Testis (tissue), 3 donors: ENCODE data around the gene SMIM5. TPM values are rescaled to one million over a fixed set of nuclear protein-coding genes. Genes with fewer than 3 reads are reported as not detected.

ENCODE experiments used
- DNase-seq: peaks from one replicate; pipeline ENCODE4 v3.0.0-alpha.2; 2019
- H3K27ac ChIP-seq, 2 donors: fragments of 200-600 bp; sonication (generic); one replicate each; pipeline ENCODE4 v1.5.1; 2019
- H3K27me3 ChIP-seq: fragments of 200-600 bp; sonication (generic); one replicate; pipeline ENCODE4 v1.5.1; 2019
- H3K36me3 ChIP-seq: fragments of 200-600 bp; sonication (generic); one replicate; pipeline ENCODE4 v1.5.1; 2017; ENCODE audit warnings: low read depth; ENCODE audit errors: missing control alignments
- H3K4me1 ChIP-seq: fragments of 200-600 bp; sonication (generic); one replicate; pipeline ENCODE4 v1.5.1; 2019
- H3K4me3 ChIP-seq, 2 donors: fragments of 200-600 bp; sonication (generic); one replicate each; pipeline ENCODE4 v1.5.1; 2017 to 2019
- H3K9me3 ChIP-seq: fragments of 200-600 bp; sonication (generic); one replicate; pipeline ENCODE4 v1.5.1; 2017
- CTCF ChIP-seq, 3 experiments: fragments of 450-650 bp in 2 of 3; fragments of 200-600 bp in 1 of 3; sonication (generic) in 1 of 3; IDR thresholded peaks; one replicate each; pipeline ENCODE4 v1.5.1; 2016 to 2019; ENCODE audit warnings: antibody characterized with exemption in 3 of 3, mild to moderate bottlenecking in 2 of 3, moderate library complexity in 1 of 3
- POLR2A ChIP-seq: fragments of 450-650 bp; IDR thresholded peaks from one replicate; pipeline ENCODE4 v1.6.1; 2017; ENCODE audit warnings: antibody characterized with exemption, mild to moderate bottlenecking, moderate library complexity
- WGBS, 2 donors: methylation state at CpG; one replicate each; pipeline ENCODE4 v1.1.5; 2018; 5-methylcytosine and 5-hydroxymethylcytosine counted together
- intact Hi-C: fragments of 100-400 bp; cut with DNase I; formaldehyde crosslinking; loops from one replicate; pipeline ENCODE4 v1.15.1; 2023; ENCODE audit warnings: low total_unique reads
- polyA plus RNA-seq: library from polyadenylated mRNA; stranded (reverse); fragments of 350-450 nt; fragmentation: Illumina TruSeq; extraction: RNeasy Lipid Tissue Mini Kit (QIAGEN cat#74804); gene quantifications from one replicate; pipeline ENCODE4 v1.2.3, GENCODE V29; 2014; ENCODE audit warnings: low read depth, low replicate concordance; ENCODE audit not compliant: insufficient read depth
- total RNA-seq, 2 donors: library from RNA; depleted of rRNA; stranded (reverse); fragments of >200 nt; gene quantifications; one replicate each; pipeline ENCODE4 v1.2.3, GENCODE V29; 2016

Gene SMIM5
- total and polyA plus RNA-seq, 3 donors from 2014 or later, result 1.9 to 2.0 (median 2.0) TPM

DNA sequence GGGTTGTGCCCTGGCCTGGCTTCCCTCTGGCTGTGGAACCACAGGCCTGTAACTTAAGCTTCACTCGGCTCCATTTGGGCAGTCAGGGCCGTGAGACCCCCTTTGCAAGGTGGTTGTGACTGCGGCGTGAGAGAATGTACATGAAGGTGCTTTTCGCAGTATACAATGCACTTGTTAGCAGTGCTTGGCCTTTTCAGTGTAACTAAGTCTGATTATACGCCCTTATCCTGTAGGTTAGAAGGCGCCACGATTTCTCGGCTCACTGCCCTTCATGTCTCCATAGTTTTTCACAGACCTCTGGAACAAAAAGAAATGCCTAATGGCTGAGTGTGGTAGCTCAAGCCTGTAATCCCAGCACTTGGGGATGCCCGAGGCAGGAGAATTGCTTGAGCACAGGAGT, 47.2 kb downstream of the SMIM5 start:
- no peak for DNase-seq
- Histone ChIP-seq H3K9me3 (no peaks in the 10 kb centered on the region), H3K4me1 (peaks cover 5% of the 10 kb centered on the region), H3K4me3 (no peak overlapping the region), H3K36me3 (no peaks in the 10 kb centered on the region), H3K27me3 (no peaks in the 10 kb centered on the region), H3K27ac (no peak overlapping the region)
- 91 to 95% methylated on average over 10 of the region's 10 CpGs for WGBS, 2 donors
- intact Hi-C loops, result no loop called here
- no peak for TF ChIP-seq CTCF (IDR thresholded peaks at IDR 0.05)
- TF ChIP-seq POLR2A, result no peak

GRCh38 chr17:75681289-75681688, 48.1 kb downstream of the SMIM5 start:
- Histone ChIP-seq H3K27me3 (no peaks in the 10 kb centered on the region), H3K4me1 (peaks cover 5% of the 10 kb centered on the region), H3K36me3 (no peaks in the 10 kb centered on the region), H3K4me3 (no peak overlapping the region), H3K27ac (no peak overlapping the region), H3K9me3 (no peaks in the 10 kb centered on the region)
- WGBS, 2 donors, result 84% methylated on average over 3 of the region's 3 CpGs; no CpG with 5 or more reads in 1 of the 2 donors
- intact Hi-C loops, result no loop called here
- no peak for DNase-seq
- TF ChIP-seq POLR2A (no peak), CTCF (IDR thresholded peaks at IDR 0.05) (no peak)

DNA sequence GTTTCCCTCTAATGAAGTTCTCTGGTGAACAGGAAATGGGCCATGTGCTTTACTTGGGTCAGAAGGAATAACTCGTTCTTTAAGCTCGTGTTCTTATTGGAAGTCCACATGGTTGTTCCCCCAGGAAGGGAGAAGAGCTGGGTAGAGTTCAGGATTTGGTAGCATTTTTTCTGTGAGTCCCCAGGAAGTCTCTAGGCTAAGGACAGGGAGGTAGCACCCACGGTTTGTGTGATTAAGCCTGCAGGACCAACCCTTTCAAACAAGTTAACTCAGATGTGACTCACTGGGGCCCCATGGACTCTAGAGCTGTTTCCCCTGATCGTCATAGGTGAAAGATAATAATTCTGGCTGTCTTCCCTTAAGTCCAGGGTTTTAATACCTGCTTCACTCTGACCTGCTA, 50.3 kb downstream of the SMIM5 start:
- no peak for DNase-seq
- Histone ChIP-seq H3K36me3 (no peaks in the 10 kb centered on the region), H3K4me1 (peaks cover 1% of the 10 kb centered on the region), H3K4me3 (no peak overlapping the region), H3K27ac (no peak overlapping the region), H3K9me3 (no peaks in the 10 kb centered on the region), H3K27me3 (no peaks in the 10 kb centered on the region)
- intact Hi-C loops, result no loop called here
- TF ChIP-seq POLR2A (no peak), CTCF (IDR thresholded peaks at IDR 0.05) (no peak)
- WGBS, 2 donors, result 70 to 81% methylated on average over 4 of the region's 4 CpGs

GRCh38 chr17:75684249-75684648, 51.0 kb downstream of the SMIM5 start:
- Histone ChIP-seq H3K9me3 (no peaks in the 10 kb centered on the region), H3K36me3 (no peaks in the 10 kb centered on the region), H3K4me1 (no peaks in the 10 kb centered on the region), H3K27ac (no peak overlapping the region), H3K4me3 (no peak overlapping the region), H3K27me3 (no peaks in the 10 kb centered on the region)
- WGBS, 2 donors, result 89 to 93% methylated on average over 5 of the region's 5 CpGs
- no peak for DNase-seq
- TF ChIP-seq POLR2A, result no peak
- no peak for TF ChIP-seq CTCF (IDR thresholded peaks at IDR 0.05)
- intact Hi-C loops, result no loop called here

DNA sequence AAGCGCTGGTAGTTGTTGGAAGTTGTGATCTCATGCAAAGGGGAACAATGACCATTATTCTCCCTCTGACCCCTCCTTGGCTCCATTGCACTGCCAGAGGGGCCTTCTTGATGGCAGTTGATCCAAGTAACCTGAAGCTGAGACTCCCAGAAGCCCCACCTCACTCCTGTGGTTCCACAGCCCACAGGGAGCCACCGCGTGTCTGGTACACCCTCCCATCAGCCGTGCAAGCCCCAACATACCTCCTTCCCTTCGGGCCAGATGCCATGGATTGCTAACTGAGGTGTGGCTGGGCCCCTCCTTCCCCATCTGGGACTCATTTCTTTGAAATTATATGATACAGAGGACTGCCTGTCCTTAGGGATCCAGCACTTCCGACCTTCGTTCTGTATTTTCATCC, 51.7 kb downstream of the SMIM5 start:
- H3K9me3 ChIP-seq, result no peaks in the 10 kb centered on the region
- TF ChIP-seq CTCF (IDR thresholded peaks at IDR 0.05), result no peak
- TF ChIP-seq POLR2A, result no peak
- intact Hi-C loops, result no loop called here
- H3K4me1 ChIP-seq, result no peaks in the 10 kb centered on the region
- H3K27me3 ChIP-seq, result no peaks in the 10 kb centered on the region
- no peak overlapping the region for H3K4me3 ChIP-seq
- H3K27ac ChIP-seq, result no peak overlapping the region
- no peak for DNase-seq
- no peaks in the 10 kb centered on the region for H3K36me3 ChIP-seq
- 82 to 86% methylated on average over 7 of the region's 7 CpGs for WGBS, 2 donors
